Activated naive CD4-positive, alpha-beta T cell (primary cell): ENCODE results near the gene TEX14.
"Not testable (repeated sequence)": the region's sequence is repeated elsewhere in the genome, so short reads cannot be mapped to it uniquely, and the experiment has no call there.

Experiments used
- DNase-seq, 4 experiments: peaks; one replicate each; lab custom pipeline; 2025; lab: John Stamatoyannopoulos, UW

Gene TEX14

GRCh38 chr17:58611331-58611730 lies 80.5 kb downstream of the TEX14 start:
- no peak for DNase-seq

DNA sequence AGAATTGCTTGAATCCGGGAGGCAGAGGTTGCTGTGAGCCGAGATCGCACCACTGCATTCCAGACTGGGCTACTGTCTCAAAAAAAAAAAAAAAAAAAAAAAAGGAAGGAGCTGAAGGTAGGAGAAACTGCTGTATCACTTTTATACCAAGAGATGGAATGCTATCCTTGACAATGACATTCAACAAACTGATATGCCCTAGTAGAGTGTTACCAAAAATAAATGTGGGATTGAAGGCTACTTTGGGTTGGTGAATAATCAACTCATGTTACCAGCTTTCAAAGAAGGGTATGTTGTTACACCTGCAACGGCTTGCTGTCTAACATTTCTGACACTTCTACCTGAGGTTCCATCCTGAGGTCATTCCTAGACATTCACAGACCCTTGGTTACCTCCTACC lies 84.9 kb downstream of the TEX14 start:
- DNase-seq = no peak

- DNase-seq = no peak
Measured at GRCh38 chr17:58605986-58606385, 85.9 kb downstream of the TEX14 start.

DNA sequence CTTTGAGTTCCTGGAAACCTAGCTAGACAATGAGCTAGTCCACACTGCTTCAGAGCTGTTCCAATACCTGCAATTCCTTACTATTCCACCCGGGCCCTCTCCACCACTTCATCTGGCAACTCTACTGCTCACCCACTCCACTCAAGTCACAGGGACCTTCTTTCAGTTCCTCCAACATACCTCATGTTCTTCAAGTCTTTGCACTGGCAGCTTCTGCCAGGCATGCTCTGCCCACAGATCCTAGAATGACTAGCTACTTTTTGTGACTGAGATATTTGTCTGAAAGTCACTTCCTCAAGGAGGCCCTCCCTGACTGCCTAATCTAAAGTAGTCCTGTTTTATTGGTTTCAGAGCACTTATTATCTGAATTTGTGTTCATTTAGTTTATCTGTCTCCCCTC lies 86.4 kb downstream of the TEX14 start:
- DNase-seq = no peak

- DNase-seq = no peak
Measured at GRCh38 chr17:58601976-58602375, 89.9 kb downstream of the TEX14 start.

DNA sequence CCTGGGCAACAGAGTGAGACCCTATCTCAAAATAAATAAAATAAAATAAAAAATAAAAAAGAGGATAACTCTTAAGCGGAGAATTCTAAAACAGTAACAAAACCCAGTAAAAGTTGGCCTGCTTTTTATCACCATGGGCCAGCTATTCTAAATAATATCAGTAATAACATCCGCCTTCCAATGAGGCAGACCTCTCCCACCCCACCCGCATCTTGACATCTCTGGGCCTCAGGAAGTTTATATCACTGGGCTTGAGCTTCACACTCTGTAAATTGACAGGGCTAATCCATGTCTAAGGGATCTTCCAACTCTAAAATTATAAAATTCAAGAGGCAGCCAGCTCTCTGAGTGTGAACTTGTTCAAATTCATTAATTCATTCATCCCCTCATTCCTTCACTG lies 94.5 kb downstream of the TEX14 start:
- no peak for DNase-seq

DNA sequence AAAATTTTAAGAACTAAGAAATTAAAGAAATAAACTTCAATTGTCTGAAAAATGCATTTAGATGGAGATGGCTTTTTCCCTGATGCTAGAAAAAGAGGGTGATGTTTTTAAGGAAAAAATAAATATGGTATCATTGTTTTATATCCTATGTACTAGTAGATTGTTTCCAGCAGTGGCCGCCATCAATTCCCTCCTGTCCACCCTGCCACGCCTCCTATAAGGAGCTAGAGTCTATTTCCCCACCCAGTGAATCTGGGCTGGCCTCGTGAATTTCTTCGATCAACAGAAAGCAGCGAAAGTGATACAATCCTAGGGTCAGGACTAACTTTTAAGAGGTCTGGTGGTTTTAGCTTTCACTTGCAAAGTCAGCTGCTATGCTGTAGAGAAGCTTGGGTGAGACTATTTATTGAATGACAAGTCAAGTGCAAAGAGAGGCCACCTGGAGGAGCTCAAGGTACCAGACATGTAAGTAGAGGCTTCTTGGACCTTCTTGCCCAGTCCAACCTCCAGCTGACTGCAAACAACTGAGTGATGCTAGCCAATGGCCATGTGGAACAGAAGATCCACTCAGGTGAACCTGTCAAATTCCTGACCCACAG lies 96.6 kb downstream of the TEX14 start:
- DNase-seq = no peak

DNA sequence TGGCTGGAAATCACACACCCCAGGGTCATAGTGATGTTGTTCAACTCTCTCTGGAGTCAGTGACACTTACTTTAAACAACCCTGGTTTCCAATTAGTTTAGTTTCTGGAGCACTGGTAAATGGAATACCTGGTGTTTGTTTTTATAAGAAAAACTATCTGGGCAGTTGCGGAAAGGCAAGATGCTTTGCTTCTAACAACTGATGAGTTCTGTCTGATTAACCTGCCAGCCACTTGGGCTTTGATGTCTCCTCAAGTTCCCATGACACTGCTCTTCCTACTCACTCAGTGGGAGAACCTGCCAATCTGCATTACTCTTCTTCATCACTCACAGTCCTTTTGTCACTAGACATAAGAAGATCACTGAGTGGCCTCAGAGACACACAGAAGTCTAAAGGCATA lies 98.7 kb downstream of the TEX14 start:
- DNase-seq = no peak

DNA sequence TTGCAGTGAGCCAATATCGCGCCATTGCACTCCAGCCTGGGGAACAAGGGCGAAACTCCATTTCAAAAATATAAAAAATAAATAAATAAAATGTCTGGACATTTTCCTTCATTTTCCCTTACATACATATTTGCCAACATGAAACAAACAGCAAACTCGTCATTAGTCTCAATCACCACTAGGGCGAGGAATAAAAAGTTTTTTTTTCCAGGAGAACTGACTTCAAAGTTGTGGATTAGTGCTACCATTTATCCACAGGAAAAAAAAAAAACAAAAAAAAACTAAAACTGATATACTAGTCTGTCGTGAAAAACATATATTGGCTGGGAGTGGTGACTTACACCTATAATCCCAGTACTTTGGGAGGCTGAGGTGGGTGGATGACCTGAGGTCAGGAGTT lies 100.4 kb downstream of the TEX14 start:
- DNase-seq = no peak

DNA sequence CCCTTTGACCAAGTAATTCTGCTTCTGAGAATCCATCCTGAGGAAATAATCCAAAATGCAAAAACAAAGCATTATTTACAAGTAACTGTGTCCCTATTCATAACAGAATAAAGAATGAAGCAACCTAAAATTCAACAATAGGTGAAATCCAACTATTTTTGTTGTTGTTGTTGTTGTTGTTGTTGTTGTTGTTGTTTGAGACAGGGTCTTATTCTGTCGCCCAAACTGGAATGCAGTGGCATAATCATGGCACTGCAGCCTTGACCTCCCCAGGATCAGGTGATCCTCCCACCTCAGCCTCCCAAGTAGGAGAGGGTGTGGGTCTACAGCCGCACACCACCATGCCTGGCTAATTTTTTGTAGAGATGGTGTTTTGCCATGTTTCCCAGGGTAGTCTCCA lies 101.5 kb downstream of the TEX14 start:
- DNase-seq = no peak

DNA sequence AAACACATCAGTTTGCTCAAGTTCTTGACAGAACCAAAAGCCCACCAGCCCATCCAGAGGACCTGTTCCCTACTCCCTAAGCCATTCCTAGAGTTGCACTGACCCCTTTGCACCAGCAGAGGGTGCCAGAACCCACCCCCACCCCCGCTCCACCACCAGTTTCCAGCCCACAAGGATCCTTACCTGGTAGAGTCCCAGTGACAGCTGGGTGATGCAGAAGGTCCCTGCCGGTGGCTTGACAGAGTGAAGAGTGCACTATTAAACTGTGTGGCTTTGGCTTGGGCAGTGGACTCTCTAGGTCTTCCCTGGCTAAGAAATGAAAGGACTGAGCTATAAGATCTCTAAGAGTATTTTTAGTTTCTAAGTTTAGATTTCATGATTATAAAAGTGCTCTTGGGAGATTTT lies 104.1 kb downstream of the TEX14 start:
- DNase-seq = peak in 3 of 4 experiments; percentile 3 to 45 (median 8)

DNA sequence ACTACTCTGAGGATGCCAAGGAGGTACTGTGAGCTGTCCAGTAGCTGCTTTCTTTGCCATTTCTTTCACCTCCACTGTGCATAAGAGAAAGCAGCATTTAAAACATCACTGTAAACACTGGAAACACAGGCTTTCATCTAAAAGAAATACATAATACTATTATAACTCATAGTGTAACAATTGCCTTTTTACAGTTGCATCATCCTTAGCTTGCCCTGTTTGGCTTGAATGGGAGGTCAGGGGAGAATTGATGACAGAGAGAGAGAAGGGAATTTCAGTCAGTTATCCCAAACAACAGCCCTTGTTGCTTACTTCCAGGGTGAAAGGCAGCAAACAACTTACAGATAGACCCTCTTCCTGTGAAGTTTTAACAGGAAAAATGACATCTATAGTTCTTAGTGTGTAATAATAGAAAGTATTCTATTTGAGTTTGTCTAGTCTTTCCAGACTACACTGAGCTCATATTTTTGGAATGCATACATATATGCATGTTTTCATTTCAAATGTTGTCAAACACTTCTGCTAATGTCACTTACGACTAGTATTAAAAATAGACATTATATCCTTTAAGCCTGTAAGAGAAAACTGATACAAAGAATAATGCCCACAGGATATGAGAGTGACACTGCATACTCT lies 105.7 kb downstream of the TEX14 start:
- DNase-seq = no peak

- DNase-seq = no peak
Measured at GRCh38 chr17:58585554-58585953, 106.3 kb downstream of the TEX14 start.

- DNase-seq = no peak
Measured at GRCh38 chr17:58583486-58583885, 108.4 kb downstream of the TEX14 start.

DNA sequence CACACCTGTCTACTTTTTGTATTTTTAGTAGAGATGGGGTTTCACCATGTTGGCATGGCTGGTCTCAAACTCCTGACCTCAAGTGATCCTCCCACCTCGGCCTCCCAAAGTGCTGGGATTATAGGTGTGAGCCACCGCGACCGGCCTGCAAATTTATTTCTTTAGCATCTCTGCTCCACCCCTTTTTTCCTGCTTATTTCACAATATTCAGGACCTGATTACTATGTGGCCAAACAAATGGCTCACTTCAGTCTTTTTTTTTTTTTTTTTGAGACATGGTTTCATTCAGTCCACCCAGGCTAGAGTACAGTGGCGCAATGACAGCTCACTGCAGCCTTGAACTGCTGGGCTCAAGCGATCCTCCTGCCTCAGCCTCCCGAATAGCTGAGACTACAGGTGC lies 109.1 kb downstream of the TEX14 start:
- DNase-seq = not testable (repeated sequence)

DNA sequence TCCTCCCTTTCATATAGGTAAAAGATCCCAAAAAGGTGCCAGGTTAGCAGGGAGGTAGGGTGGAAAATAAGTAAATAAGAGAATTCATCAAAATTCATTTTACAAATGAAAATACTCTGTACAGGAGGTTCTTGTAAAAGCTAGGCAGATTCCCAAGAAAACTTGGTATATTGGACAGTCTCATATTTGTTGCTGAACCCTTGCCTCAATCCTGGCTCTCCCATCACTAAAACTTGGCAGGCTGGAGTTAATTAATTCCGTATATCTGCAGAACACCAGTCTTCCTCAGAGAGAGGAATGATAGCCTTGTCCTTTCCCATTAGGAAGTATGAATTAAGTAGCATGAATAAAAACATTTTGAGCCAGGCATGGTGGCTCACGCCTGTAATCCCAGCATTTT lies 111.2 kb downstream of the TEX14 start:
- DNase-seq = no peak

GRCh38 chr17:58577696-58578095 lies 114.1 kb downstream of the TEX14 start:
- peak in 2 of 4 experiments; percentile 12 for DNase-seq

GRCh38 chr17:58576679-58577367 lies 115.0 kb downstream of the TEX14 start:
- no peak for DNase-seq

DNA sequence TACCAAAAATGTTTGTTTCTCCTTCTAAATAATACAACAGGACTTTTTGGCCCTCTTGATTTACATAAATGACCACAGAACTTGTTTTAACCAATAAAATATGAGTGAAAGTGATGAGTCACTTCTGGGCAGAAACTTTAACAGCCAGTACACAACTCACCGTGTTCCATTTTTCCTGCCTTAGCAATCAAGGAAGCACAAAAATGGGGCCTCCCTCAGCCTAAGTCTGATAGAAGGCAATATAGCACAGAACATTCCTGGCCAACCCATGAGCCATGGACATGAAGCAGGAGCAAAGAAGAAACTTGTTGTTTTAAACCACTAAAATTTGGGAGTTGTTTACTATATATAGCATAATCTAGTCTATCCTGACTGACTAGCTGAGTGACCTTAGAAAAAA lies 116.3 kb downstream of the TEX14 start:
- no peak for DNase-seq

DNA sequence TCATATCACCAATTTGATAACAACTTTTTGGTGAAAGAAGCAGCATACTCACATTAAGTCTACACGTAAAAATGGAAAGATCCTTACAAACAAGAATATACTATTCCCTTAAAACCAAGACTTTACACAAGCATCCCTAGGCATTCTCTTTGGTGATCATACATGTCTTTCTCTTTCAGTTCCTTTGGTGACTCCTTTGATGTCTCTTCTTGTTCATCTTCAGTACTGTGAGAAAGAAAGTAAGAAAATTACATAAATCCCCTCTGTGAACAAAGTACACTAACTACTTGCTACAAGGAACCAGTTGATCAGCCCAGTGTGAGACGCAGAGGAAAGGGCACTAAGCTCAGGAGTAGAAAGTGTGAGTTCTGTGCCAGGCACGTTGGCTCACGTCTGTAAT lies 117.8 kb downstream of the TEX14 start:
- no peak for DNase-seq

GRCh38 chr17:58572846-58573245 lies 119.0 kb downstream of the TEX14 start:
- no peak for DNase-seq

GRCh38 chr17:58570758-58571157 lies 121.1 kb downstream of the TEX14 start:
- no peak for DNase-seq

DNA sequence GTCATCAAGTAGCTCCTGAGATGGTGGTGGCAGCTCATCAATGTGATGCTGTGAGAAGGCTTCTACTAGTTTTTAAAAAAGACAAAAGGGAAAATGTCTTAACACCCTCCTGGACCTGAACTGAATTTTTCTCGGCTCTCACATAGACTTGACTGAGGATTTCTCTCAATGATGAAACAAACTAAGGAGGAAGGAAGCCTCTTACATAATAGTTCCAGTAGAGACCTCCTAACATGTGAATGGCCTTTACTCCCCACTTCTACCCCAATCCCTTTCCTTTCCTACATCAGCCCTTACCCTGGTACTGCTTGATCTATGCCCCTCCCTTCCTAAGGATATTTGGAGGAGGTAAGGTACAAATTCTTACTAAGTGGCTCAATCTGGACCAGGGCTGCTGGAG lies 122.6 kb downstream of the TEX14 start:
- DNase-seq = no peak
